HCT116 (cell line): ENCODE results near the gene TTLL4. TPM values are rescaled to one million over a fixed set of nuclear protein-coding genes. Genes with fewer than 3 reads are reported as not detected.

Experiments used
- ATAC-seq: fragments of 200-7000 bp; cut with Tn5 transposase; 2 replicates; pipeline ENCODE4 v1.9.1; 2020; ENCODE audit warnings: mild to moderate bottlenecking, moderate library complexity
- BruUV-seq: library from RNA; stranded (reverse); fragments of 400-500 nt; replicated peaks from 2 replicates; lab custom pipeline; 2021; lab: Mats Ljungman, UMichigan
- CTCF ChIA-PET: fragments of 300-600 bp; sonication (Branson Sonifier 250); formaldehyde crosslinking; loops from one replicate; lab custom pipeline; 2021; ENCODE audit warnings: antibody characterized with exemption; lab: Charles Lee
- POLR2A ChIA-PET: fragments of 300-600, 350-600 bp; sonication (Branson Sonifier 250); formaldehyde crosslinking; loops from one replicate; lab custom pipeline; 2021; ENCODE audit warnings: antibody characterized with exemption; lab: Charles Lee
- RAD21 ChIA-PET, 2 experiments: fragments of 300-600 bp; sonication (Branson Sonifier 250); formaldehyde crosslinking; loops; one replicate each; lab custom pipeline; 2023; ENCODE audit warnings: low total read pairs in 2 of 2; ENCODE audit not compliant: uncharacterized antibody in 2 of 2, unreplicated experiment in 2 of 2, low non-redundant PET in 1 of 2; lab: Charles Lee
- DNase-seq: peaks from one replicate; pipeline ENCODE4 v3.0.0-alpha.2; 2010; ENCODE audit warnings: low read depth, low spot score
- H2AFZ ChIP-seq: fragments of 200-600 bp; shearing (Covaris generic), sonication (generic); 2 replicates; pipeline ENCODE4 v1.6.1; 2017; ENCODE audit warnings: low read depth, mixed run types, mixed read lengths, antibody characterized with exemption, low read length; ENCODE audit not compliant: poor library complexity, severe bottlenecking
- H3K27ac ChIP-seq: 2 replicates; pipeline ENCODE4 v1.5.1; 2012; ENCODE audit warnings: low read depth, low read length
- H3K27me3 ChIP-seq: fragments of 200-600 bp; sonication (generic); 2 replicates; pipeline ENCODE4 v1.6.1; 2016; ENCODE audit warnings: mixed run types, low read length, mixed read lengths; ENCODE audit not compliant: insufficient read depth
- H3K36me3 ChIP-seq, 2 experiments: fragments of 200-500 bp in 1 of 2; fragments of 200-600 bp in 1 of 2; sonication (Bioruptor generic) in 1 of 2; sonication (generic) in 1 of 2; 2 replicates each; pipeline versions ENCODE4 v1.5.1 to v1.6.1; 2014 to 2016; ENCODE audit warnings: low read length in 2 of 2, inconsistent platforms in 1 of 2, mixed read lengths in 1 of 2, mixed run types in 1 of 2; ENCODE audit not compliant: insufficient read depth in 2 of 2, control insufficient read depth in 1 of 2
- H3K4me1 ChIP-seq, 2 experiments: fragments of 200-600 bp in 1 of 2; sonication (generic) in 1 of 2; 2 replicates each; pipeline versions ENCODE4 v1.5.1 to v1.6.1; 2012 to 2017; ENCODE audit warnings: low read length in 2 of 2, inconsistent platforms in 1 of 2, mild to moderate bottlenecking in 1 of 2, mixed read lengths in 1 of 2, mixed run types in 1 of 2, moderate library complexity in 1 of 2; ENCODE audit not compliant: insufficient read depth in 2 of 2, control insufficient read depth in 1 of 2
- H3K4me2 ChIP-seq: fragments of 200-600 bp; sonication (generic); 2 replicates; pipeline ENCODE4 v1.6.1; 2017; ENCODE audit warnings: mixed run types, low read length, mixed read lengths
- H3K4me3 ChIP-seq, 2 experiments: fragments of 200-600 bp in 1 of 2; sonication (generic) in 1 of 2; replicated peaks in 1 of 2; 2 replicates each; pipeline ENCODE4 v1.5.1; 2011 to 2016; ENCODE audit warnings: low read length in 2 of 2, control low read depth in 1 of 2, low read depth in 1 of 2, mild to moderate bottlenecking in 1 of 2, mixed read lengths in 1 of 2, mixed run types in 1 of 2
- H3K79me2 ChIP-seq: fragments of 200-600 bp; sonication (generic); 2 replicates; pipeline ENCODE4 v1.6.1; 2017; ENCODE audit warnings: mild to moderate bottlenecking, mixed run types, low read length, moderate library complexity, mixed read lengths; ENCODE audit not compliant: insufficient read depth
- H3K9ac ChIP-seq: fragments of 200-600 bp; sonication (generic); 2 replicates; pipeline ENCODE4 v1.6.1; 2016; ENCODE audit warnings: low read length, mixed read lengths
- H3K9me2 ChIP-seq: fragments of 200-600 bp; sonication (generic), shearing (Covaris generic); 2 replicates; pipeline ENCODE4 v1.6.1; 2017; ENCODE audit warnings: mixed run types, mild to moderate bottlenecking, moderate library complexity; ENCODE audit not compliant: insufficient read depth
- H3K9me3 ChIP-seq, 2 experiments: fragments of 200-500 bp in 1 of 2; fragments of 200-600 bp in 1 of 2; sonication (Bioruptor generic) in 1 of 2; sonication (generic) in 1 of 2; 2 replicates each; pipeline ENCODE4 v1.6.1; 2014 to 2017; ENCODE audit warnings: low read length in 2 of 2, mixed read lengths in 2 of 2, inconsistent platforms in 1 of 2, low read depth in 1 of 2, mild to moderate bottlenecking in 1 of 2, mixed run types in 1 of 2, moderate library complexity in 1 of 2; ENCODE audit not compliant: control insufficient read depth in 1 of 2, insufficient read depth in 1 of 2
- H4K20me1 ChIP-seq: fragments of 200-600 bp; sonication (generic), shearing (Covaris generic); 2 replicates; pipeline ENCODE4 v1.6.1; 2017; ENCODE audit warnings: mixed run types, mild to moderate bottlenecking, moderate library complexity; ENCODE audit not compliant: insufficient read depth
- CBX3 ChIP-seq: IDR thresholded peaks from 2 replicates; pipeline ENCODE4 v1.6.1; 2012; ENCODE audit warnings: low read depth
- CEBPB ChIP-seq: IDR thresholded peaks from 2 replicates; pipeline ENCODE4 v1.6.1; 2012; ENCODE audit warnings: low read depth
- EGR1 ChIP-seq: IDR thresholded peaks from 2 replicates; pipeline ENCODE4 v1.6.1; 2012; ENCODE audit warnings: low read depth
- ELF1 ChIP-seq: IDR thresholded peaks from 2 replicates; pipeline ENCODE4 v1.6.1; 2012; ENCODE audit warnings: low read depth, borderline replicate concordance
- EZH2 ChIP-seq: fragments of 200-600 bp; sonication (generic); IDR thresholded peaks from 2 replicates; pipeline ENCODE4 v1.6.1; 2017; ENCODE audit warnings: antibody characterized with exemption, mixed run types
- EZH2phosphoT487 ChIP-seq: fragments of 200-600 bp; IDR thresholded peaks from 2 replicates; pipeline ENCODE4 v1.6.1; 2018; ENCODE audit warnings: antibody characterized with exemption, borderline replicate concordance
- JUND ChIP-seq: IDR thresholded peaks from 2 replicates; pipeline ENCODE4 v1.6.1; 2012
- POLR2A ChIP-seq: IDR thresholded peaks from 2 replicates; pipeline ENCODE4 v1.7.0; 2011; ENCODE audit warnings: borderline replicate concordance; ENCODE audit not compliant: insufficient read depth, insufficient read length; ENCODE audit errors: extremely low read depth
- POLR2AphosphoS5 ChIP-seq: IDR thresholded peaks from 2 replicates; pipeline ENCODE4 v1.6.1; 2011; ENCODE audit warnings: mild to moderate bottlenecking, low read depth, low read length, moderate library complexity
- REST ChIP-seq: IDR thresholded peaks from 2 replicates; pipeline ENCODE4 v1.6.1; 2012; ENCODE audit warnings: low read depth
- SRF ChIP-seq: IDR thresholded peaks from 2 replicates; pipeline ENCODE4 v1.6.1; 2012; ENCODE audit warnings: low read depth
- TCF7L2 ChIP-seq: IDR thresholded peaks from 2 replicates; pipeline ENCODE4 v1.7.0; 2011; ENCODE audit warnings: borderline replicate concordance, inconsistent platforms; ENCODE audit not compliant: insufficient read depth, insufficient read length; ENCODE audit errors: extremely low read depth
- ZFX ChIP-seq: fragments of 450-650 bp; IDR thresholded peaks from 2 replicates; pipeline ENCODE4 v1.6.1; 2017
- intact Hi-C: fragments of 100-400 bp; cut with micrococcal nuclease; formaldehyde crosslinking; loops from 2 replicates; pipeline ENCODE4 v1.10.0; 2022
- total RNA-seq: library from RNA; stranded (reverse); gene quantifications from one replicate; pipeline ENCODE4 v1.2.1, GENCODE V29; 2021; ENCODE audit not compliant: unreplicated experiment
- TF ChIP-seq, protein P1 (sequence below): IDR thresholded peaks from 2 replicates; pipeline ENCODE4 v1.6.1; 2012
- TF ChIP-seq, protein P2 (sequence below): IDR thresholded peaks from 2 replicates; pipeline ENCODE4 v1.6.1; 2011; ENCODE audit warnings: mild to moderate bottlenecking, low read length, moderate library complexity; ENCODE audit not compliant: insufficient replicate concordance; ENCODE audit errors: extremely low read depth

The TTLL4 gene
- total RNA-seq, 1 experiment from 2014 or later = 53.0 TPM

GRCh38 chr2:218744615-218745014 is 34.0 kb downstream of the TTLL4 start (continued):
- no peak for TF ChIP-seq REST
- TF ChIP-seq POLR2A = no peak
- TF ChIP-seq, protein P1, sequence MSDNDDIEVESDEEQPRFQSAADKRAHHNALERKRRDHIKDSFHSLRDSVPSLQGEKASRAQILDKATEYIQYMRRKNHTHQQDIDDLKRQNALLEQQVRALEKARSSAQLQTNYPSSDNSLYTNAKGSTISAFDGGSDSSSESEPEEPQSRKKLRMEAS = no peak
- no peak for TF ChIP-seq POLR2AphosphoS5

- Histone ChIP-seq H3K4me3 (no peak overlapping the region), H3K27ac (no peak overlapping the region), H3K36me3 (peaks cover 36 to 40% of the 10 kb centered on the region in 2 experiments), H3K79me2 (peaks cover 8% of the 10 kb centered on the region), H3K9me2 (no peaks in the 10 kb centered on the region), H3K27me3 (no peaks in the 10 kb centered on the region), H3K4me1 (peaks cover 0 to 9% of the 10 kb centered on the region in 2 experiments; a peak in 1 of 4 replicates), H2AFZ (no peak overlapping the region), H4K20me1 (no peaks in the 10 kb centered on the region), H3K4me2 (no peak overlapping the region), H3K9ac (no peak overlapping the region), H3K9me3 (no peaks in the 10 kb centered on the region)
- ChIA-PET POLR2A (no interaction called here), RAD21 (no interaction called here), CTCF (no interaction called here)
- TF ChIP-seq SRF = no peak
- no peak for TF ChIP-seq ELF1
- TF ChIP-seq JUND = no peak
- TF ChIP-seq CEBPB = no peak
- no peak for TF ChIP-seq REST
- no peak for TF ChIP-seq ZFX
- TF ChIP-seq, protein P2, sequence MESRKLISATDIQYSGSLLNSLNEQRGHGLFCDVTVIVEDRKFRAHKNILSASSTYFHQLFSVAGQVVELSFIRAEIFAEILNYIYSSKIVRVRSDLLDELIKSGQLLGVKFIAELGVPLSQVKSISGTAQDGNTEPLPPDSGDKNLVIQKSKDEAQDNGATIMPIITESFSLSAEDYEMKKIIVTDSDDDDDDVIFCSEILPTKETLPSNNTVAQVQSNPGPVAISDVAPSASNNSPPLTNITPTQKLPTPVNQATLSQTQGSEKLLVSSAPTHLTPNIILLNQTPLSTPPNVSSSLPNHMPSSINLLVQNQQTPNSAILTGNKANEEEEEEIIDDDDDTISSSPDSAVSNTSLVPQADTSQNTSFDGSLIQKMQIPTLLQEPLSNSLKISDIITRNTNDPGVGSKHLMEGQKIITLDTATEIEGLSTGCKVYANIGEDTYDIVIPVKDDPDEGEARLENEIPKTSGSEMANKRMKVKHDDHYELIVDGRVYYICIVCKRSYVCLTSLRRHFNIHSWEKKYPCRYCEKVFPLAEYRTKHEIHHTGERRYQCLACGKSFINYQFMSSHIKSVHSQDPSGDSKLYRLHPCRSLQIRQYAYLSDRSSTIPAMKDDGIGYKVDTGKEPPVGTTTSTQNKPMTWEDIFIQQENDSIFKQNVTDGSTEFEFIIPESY = no peak
- TF ChIP-seq EGR1 = no peak
- TF ChIP-seq EZH2 = no peak
- no peak for TF ChIP-seq EZH2phosphoT487
- TF ChIP-seq TCF7L2 = no peak
- TF ChIP-seq CBX3 = no peak
- intact Hi-C loops = no loop called here
- BruUV-seq = no TSS peak
- ATAC-seq (no peak), DNase-seq (no peak)
Measured at GRCh38 chr2:218745160-218745558, 34.5 kb downstream of the TTLL4 start.
